ENCODE results near the gene ATP5F1D.
A peak's percentile ranks its signal among the peaks of the same experiment; 100 is the strongest.

ATP5F1D gene

GRCh38 chr19:1259876-1260748, 18.6 kb downstream of the ATP5F1D start:
- DNase-seq, result no peak

GRCh38 chr19:1260749-1261537, 19.4 kb downstream of the ATP5F1D start:
- DNase-seq, result peak; percentile 97

- DNase-seq, result no peak
These were observed 19.9 kb downstream of the ATP5F1D start for GRCh38 chr19:1261538-1261797.

- DNase-seq, result no peak
These were observed 20.5 kb downstream of the ATP5F1D start for GRCh38 chr19:1261798-1262622.

- no peak for DNase-seq
These were observed 21.1 kb downstream of the ATP5F1D start for GRCh38 chr19:1262623-1263123.

- DNase-seq, result no peak
These were observed 21.6 kb downstream of the ATP5F1D start for GRCh38 chr19:1263188-1263587.

GRCh38 chr19:1264801-1265614, 23.5 kb downstream of the ATP5F1D start:
- DNase-seq, result peak; percentile 98

- no peak for DNase-seq
These were observed 24.1 kb downstream of the ATP5F1D start for GRCh38 chr19:1265615-1266128.

GRCh38 chr19:1266129-1266915, 24.8 kb downstream of the ATP5F1D start:
- peak; percentile 93 for DNase-seq

- DNase-seq, result peak; percentile 84
These were observed 25.4 kb downstream of the ATP5F1D start for GRCh38 chr19:1266916-1267476.

GRCh38 chr19:1267477-1268225, 26.1 kb downstream of the ATP5F1D start:
- DNase-seq, result no peak

GRCh38 chr19:1268226-1269064, 26.9 kb downstream of the ATP5F1D start:
- DNase-seq, result no peak

GRCh38 chr19:1269065-1269477, 27.5 kb downstream of the ATP5F1D start, which contains the start of gene CIRBP:
CIRBP (plus strand) TSS chr19:1269332; CDS start chr19:1270934, 1,602 bp downstream.
- peak; percentile 99 for DNase-seq

- peak; percentile 84 for DNase-seq
These were observed 28.1 kb downstream of the ATP5F1D start for GRCh38 chr19:1269478-1270212.

GRCh38 chr19:1270213-1270853, 28.8 kb downstream of the ATP5F1D start:
- no peak for DNase-seq

GRCh38 chr19:1270854-1271527, 29.4 kb downstream of the ATP5F1D start:
- DNase-seq, result no peak
